CD14-positive monocyte (primary cell): ENCODE measurements around the gene BIK. TPM values are rescaled to one million over a fixed set of nuclear protein-coding genes. Genes with fewer than 3 reads are reported as not detected.

ENCODE experiments used
- DNase-seq, 3 donors: peaks; one replicate each; pipeline ENCODE4 v3.0.0-alpha.2; 2011 to 2022
- H2AFZ ChIP-seq: 2 replicates; pipeline ENCODE4 v1.6.0; 2012; ENCODE audit warnings: mild to moderate bottlenecking, low read depth, low read length, inconsistent platforms; ENCODE audit not compliant: insufficient read depth, poor library complexity, severe bottlenecking
- H3K27ac ChIP-seq, 2 donors: 1 replicate in 1 of 2; 2 replicates in 1 of 2; pipeline ENCODE4 v1.5.1; 2012 to 2013; ENCODE audit warnings: low read length in 2 of 2, control low read depth in 1 of 2, inconsistent platforms in 1 of 2, low read depth in 1 of 2, mild to moderate bottlenecking in 1 of 2
- H3K27me3 ChIP-seq, 2 donors: one replicate each; pipeline versions ENCODE4 v1.6.0 to v1.6.1; 2011 to 2013; ENCODE audit warnings: low read length in 2 of 2; ENCODE audit not compliant: control insufficient read depth in 2 of 2, insufficient read depth in 2 of 2
- H3K36me3 ChIP-seq, 2 donors: replicated peaks in 1 of 2; 1 replicate in 1 of 2; 2 replicates in 1 of 2; pipeline versions ENCODE4 v1.5.1 to v1.6.1; 2012 to 2013; ENCODE audit warnings: low read length in 2 of 2, control low read depth in 1 of 2, inconsistent platforms in 1 of 2, mild to moderate bottlenecking in 1 of 2; ENCODE audit not compliant: insufficient read depth in 2 of 2, control insufficient read depth in 1 of 2
- H3K4me1 ChIP-seq, 2 donors: 1 replicate in 1 of 2; 2 replicates in 1 of 2; pipeline versions ENCODE4 v1.5.1 to v1.6.1; 2012 to 2013; ENCODE audit warnings: low read length in 2 of 2, control low read depth in 1 of 2, inconsistent platforms in 1 of 2, mild to moderate bottlenecking in 1 of 2, moderate library complexity in 1 of 2; ENCODE audit not compliant: insufficient read depth in 2 of 2, control insufficient read depth in 1 of 2
- H3K4me2 ChIP-seq: replicated peaks from 2 replicates; pipeline ENCODE3; 2012; ENCODE audit warnings: low read length, moderate library complexity, mild to moderate bottlenecking; ENCODE audit not compliant: poor library complexity, severe bottlenecking; ENCODE audit errors: extremely low read depth
- H3K4me3 ChIP-seq, 3 experiments: fragments of 200-600 bp in 1 of 3; sonication (generic) in 1 of 3; replicated peaks in 1 of 3; 1 replicate in 2 of 3; 2 replicates in 1 of 3; pipeline ENCODE4 v1.5.1; 2011 to 2013; ENCODE audit warnings: low read length in 3 of 3, mild to moderate bottlenecking in 3 of 3, control low read depth in 2 of 3, low read depth in 2 of 3, inconsistent platforms in 1 of 3, moderate library complexity in 1 of 3
- H3K79me2 ChIP-seq: 2 replicates; pipeline ENCODE4 v1.6.0; 2012; ENCODE audit warnings: mild to moderate bottlenecking, control low read depth, inconsistent platforms, low read length, moderate library complexity; ENCODE audit not compliant: insufficient read depth
- H3K9ac ChIP-seq: 2 replicates; pipeline ENCODE4 v1.6.0; 2017; ENCODE audit warnings: low read length, mild to moderate bottlenecking; ENCODE audit not compliant: insufficient read depth, poor library complexity, severe bottlenecking
- H3K9me3 ChIP-seq, 2 donors: replicated peaks in 1 of 2; 1 replicate in 1 of 2; 2 replicates in 1 of 2; pipeline versions ENCODE4 v1.5.1 to v1.6.1; 2012 to 2013; ENCODE audit warnings: low read length in 2 of 2, control low read depth in 1 of 2; ENCODE audit not compliant: control insufficient read depth in 1 of 2, insufficient read depth in 1 of 2
- H4K20me1 ChIP-seq: 2 replicates; pipeline ENCODE4 v1.6.0; 2012; ENCODE audit warnings: mild to moderate bottlenecking, low read length, control low read depth, moderate library complexity; ENCODE audit not compliant: insufficient read depth
- H3K27ac Mint-ChIP-seq, 7 donors: one replicate each; pipeline ENCODE4 v1.8.0; 2020; ENCODE audit warnings: mild to moderate bottlenecking in 7 of 7, mixed read lengths in 7 of 7, moderate library complexity in 6 of 7, inconsistent platforms in 2 of 7
- H3K27me3 Mint-ChIP-seq, 3 donors: one replicate each; pipeline ENCODE4 v1.8.0; 2021 to 2022; ENCODE audit warnings: low read depth in 3 of 3, mild to moderate bottlenecking in 3 of 3, mixed read lengths in 3 of 3, moderate library complexity in 3 of 3, inconsistent platforms in 1 of 3
- H3K36me3 Mint-ChIP-seq, 2 donors: one replicate each; pipeline ENCODE4 v1.8.0; 2020; ENCODE audit warnings: mixed read lengths in 2 of 2, inconsistent platforms in 1 of 2, mild to moderate bottlenecking in 1 of 2
- H3K4me1 Mint-ChIP-seq: one replicate; pipeline ENCODE4 v1.8.0; 2020; ENCODE audit warnings: mild to moderate bottlenecking, mixed read lengths
- H3K4me3 Mint-ChIP-seq, 2 donors: one replicate each; pipeline ENCODE4 v1.8.0; 2020; ENCODE audit warnings: mild to moderate bottlenecking in 2 of 2, mixed read lengths in 2 of 2, moderate library complexity in 1 of 2
- H3K9me3 Mint-ChIP-seq, 7 donors: one replicate each; pipeline ENCODE4 v1.8.0; 2020 to 2022; ENCODE audit warnings: mixed read lengths in 7 of 7, mild to moderate bottlenecking in 6 of 7, moderate library complexity in 6 of 7, inconsistent platforms in 2 of 7
- WGBS: methylation state at CpG from one replicate; pipeline ENCODE4 v1.1.5; 2013; ENCODE audit warnings: missing lambda C conversion rate; ENCODE audit not compliant: insufficient coverage; 5-methylcytosine and 5-hydroxymethylcytosine counted together
- intact Hi-C, 2 donors: fragments of 100-400 bp; cut with micrococcal nuclease; formaldehyde crosslinking; loops; one replicate each; pipeline versions ENCODE4 v1.15.0 to v1.15.1; 2023
- polyA plus RNA-seq, 3 donors: library from polyadenylated mRNA; depleted of rRNA in 1 of 3; unstranded in 2 of 3; stranded (reverse) in 1 of 3; fragments of 300-500 nt in 2 of 3; fragments of >200 nt in 1 of 3; fragmentation: Illumina TruSeq in 2 of 3; gene quantifications; 1 replicate in 2 of 3; 2 replicates in 1 of 3; pipeline ENCODE4 v1.2.3, GENCODE V29; 2012 to 2021
- TF ChIP-seq, protein P1 (sequence below): fragments of 200-600 bp; IDR thresholded peaks from one replicate; pipeline ENCODE4 v1.8.0; 2022; ENCODE audit warnings: antibody characterized with exemption, mild to moderate bottlenecking

BIK gene
- polyA plus RNA-seq, 3 donors = 0.96 to 3.1 (median 3.1) TPM

DNA sequence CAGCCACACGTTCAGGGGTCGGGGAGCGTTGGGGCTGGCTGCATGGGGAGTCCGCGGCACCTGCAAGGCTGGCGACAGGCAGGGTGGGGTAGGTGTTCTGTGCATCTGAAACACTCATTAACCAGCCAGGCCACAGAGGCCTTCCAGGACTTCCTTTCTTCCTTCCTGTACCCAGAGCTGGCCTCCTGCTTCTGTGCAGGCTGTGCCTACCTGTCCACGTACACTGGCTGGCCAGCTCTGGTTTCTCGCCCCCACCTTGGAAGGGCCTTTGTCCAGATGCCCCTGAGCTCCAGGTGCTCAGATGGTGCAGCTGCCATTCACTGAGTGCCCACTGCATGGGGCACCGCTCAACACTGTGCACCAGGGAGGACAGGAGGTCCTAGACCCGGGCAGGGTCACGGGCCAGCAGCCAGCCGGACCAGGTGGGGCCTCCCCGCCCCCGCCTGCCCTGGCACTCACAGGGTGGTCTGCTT lies 60.5 kb downstream of the BIK start:
- 80% methylated on average over 7 of the region's 14 CpGs for WGBS

DNA sequence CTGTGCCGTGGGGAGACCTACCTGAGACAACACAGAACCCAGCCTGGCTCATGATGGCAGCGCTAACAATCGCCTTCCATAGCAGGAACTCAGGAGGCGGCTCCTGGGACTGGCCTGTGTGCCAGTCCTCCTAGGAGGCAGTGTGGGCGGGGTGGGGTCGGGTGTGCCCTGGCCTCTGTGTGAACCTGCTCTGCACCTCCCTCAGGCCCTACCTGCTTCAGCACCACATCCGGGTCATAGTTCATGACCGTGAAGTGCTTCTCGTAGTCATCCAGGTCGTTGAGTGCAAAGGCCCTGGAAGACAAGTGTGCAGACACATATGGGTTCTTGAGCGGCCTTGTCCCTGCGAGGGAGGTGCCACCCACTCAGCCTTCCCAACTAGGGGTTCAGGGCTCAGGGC lies 61.1 kb downstream of the BIK start:
- Histone ChIP-seq H3K4me3 (no peak overlapping the region), H3K9me3 (no peaks in the 10 kb centered on the region), H3K27me3 (no peaks in the 10 kb centered on the region), H3K4me1 (no peaks in the 10 kb centered on the region), H3K9ac (no peak overlapping the region), H3K4me2 (no peak overlapping the region), H3K79me2 (no peaks in the 10 kb centered on the region), H3K27ac (no peak overlapping the region), H4K20me1 (peaks cover 3% of the 10 kb centered on the region), H2AFZ (no peak overlapping the region), H3K36me3 (peaks cover 59 to 90% of the 10 kb centered on the region in 2 donors)
- Mint-ChIP-seq H3K4me1 (no peaks in the 10 kb centered on the region), H3K27ac (no peak overlapping the region), H3K9me3 (no peaks in the 10 kb centered on the region), H3K36me3 (peaks cover 61 to 92% of the 10 kb centered on the region in 2 donors), H3K27me3 (peaks cover 0 to 2% (median 0%) of the 10 kb centered on the region in 3 donors), H3K4me3 (no peak overlapping the region)
- WGBS = 93% methylated on average over 8 of the region's 12 CpGs
- DNase-seq = no peak
- TF ChIP-seq, protein P1, sequence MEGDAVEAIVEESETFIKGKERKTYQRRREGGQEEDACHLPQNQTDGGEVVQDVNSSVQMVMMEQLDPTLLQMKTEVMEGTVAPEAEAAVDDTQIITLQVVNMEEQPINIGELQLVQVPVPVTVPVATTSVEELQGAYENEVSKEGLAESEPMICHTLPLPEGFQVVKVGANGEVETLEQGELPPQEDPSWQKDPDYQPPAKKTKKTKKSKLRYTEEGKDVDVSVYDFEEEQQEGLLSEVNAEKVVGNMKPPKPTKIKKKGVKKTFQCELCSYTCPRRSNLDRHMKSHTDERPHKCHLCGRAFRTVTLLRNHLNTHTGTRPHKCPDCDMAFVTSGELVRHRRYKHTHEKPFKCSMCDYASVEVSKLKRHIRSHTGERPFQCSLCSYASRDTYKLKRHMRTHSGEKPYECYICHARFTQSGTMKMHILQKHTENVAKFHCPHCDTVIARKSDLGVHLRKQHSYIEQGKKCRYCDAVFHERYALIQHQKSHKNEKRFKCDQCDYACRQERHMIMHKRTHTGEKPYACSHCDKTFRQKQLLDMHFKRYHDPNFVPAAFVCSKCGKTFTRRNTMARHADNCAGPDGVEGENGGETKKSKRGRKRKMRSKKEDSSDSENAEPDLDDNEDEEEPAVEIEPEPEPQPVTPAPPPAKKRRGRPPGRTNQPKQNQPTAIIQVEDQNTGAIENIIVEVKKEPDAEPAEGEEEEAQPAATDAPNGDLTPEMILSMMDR = no peak
- intact Hi-C loops = no loop called here

More for the DNA sequence above, 60.5 kb downstream of the BIK start:
- Histone ChIP-seq H3K9me3 (no peaks in the 10 kb centered on the region), H3K27ac (no peak overlapping the region), H2AFZ (no peak overlapping the region), H3K79me2 (no peaks in the 10 kb centered on the region), H3K4me1 (no peaks in the 10 kb centered on the region), H3K4me2 (no peak overlapping the region), H3K27me3 (no peaks in the 10 kb centered on the region), H4K20me1 (peaks cover 3% of the 10 kb centered on the region), H3K36me3 (peaks cover 64 to 91% of the 10 kb centered on the region in 2 donors), H3K9ac (no peak overlapping the region), H3K4me3 (no peak overlapping the region)
- H3K4me1 Mint-ChIP-seq = no peaks in the 10 kb centered on the region
- peak overlapping the region in 1 of 7 donors; percentile 30 for H3K27ac Mint-ChIP-seq
- peaks cover 57 to 92% of the 10 kb centered on the region in 2 donors for H3K36me3 Mint-ChIP-seq
- TF ChIP-seq, protein P1 = no peak
- no peak overlapping the region for H3K4me3 Mint-ChIP-seq
- no peak for DNase-seq
- intact Hi-C loops = no loop called here
- H3K27me3 Mint-ChIP-seq = peaks cover 0 to 2% (median 1%) of the 10 kb centered on the region in 3 donors
- no peaks in the 10 kb centered on the region for H3K9me3 Mint-ChIP-seq
